Stimulated activated CD8-positive, alpha-beta memory T cell treated with anti-CD3 and anti-CD28 coated beads, Interleukin-15, amount 100 ng/mL, for 1 hour (primary cell): Measurements from ENCODE around the gene ZNF284.
"Not testable (repeated sequence)": the region's sequence is repeated elsewhere in the genome, so short reads cannot be mapped to it uniquely, and the experiment has no call there.

Source experiments
- DNase-seq: peaks from one replicate; pipeline ENCODE4 v3.0.0-alpha.2; 2020; ENCODE audit warnings: low read depth

The ZNF284 gene

DNA sequence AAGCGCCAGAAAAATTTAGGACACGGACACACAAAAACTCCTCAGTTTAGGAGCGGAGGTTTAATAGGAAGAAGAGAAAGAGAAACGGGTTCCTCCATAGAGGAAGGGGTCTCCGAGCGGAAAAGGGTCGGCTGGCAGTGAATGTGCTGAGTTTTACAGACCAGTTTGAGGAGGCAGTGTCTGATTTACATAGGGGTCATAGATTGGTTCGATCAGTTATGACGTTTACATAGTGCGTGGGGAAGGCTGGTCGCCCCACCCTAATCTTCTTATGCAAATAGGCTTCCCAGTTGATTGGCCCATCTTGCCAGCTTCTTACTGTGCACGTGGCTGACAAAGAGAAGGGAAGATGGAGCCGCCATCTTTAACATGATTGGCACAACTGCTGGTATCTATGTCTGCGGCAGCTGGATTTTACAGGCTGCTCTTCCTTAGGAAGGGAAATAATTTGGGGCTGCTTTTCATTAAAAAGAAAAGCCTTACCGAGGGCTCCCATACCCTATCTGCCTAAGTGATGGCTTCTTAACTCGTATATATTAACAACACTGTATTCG lies 40.0 kb downstream of the ZNF284 start:
- no peak for DNase-seq

GRCh38 chr19:44112802-44113137 lies 40.8 kb downstream of the ZNF284 start:
- no peak for DNase-seq

DNA sequence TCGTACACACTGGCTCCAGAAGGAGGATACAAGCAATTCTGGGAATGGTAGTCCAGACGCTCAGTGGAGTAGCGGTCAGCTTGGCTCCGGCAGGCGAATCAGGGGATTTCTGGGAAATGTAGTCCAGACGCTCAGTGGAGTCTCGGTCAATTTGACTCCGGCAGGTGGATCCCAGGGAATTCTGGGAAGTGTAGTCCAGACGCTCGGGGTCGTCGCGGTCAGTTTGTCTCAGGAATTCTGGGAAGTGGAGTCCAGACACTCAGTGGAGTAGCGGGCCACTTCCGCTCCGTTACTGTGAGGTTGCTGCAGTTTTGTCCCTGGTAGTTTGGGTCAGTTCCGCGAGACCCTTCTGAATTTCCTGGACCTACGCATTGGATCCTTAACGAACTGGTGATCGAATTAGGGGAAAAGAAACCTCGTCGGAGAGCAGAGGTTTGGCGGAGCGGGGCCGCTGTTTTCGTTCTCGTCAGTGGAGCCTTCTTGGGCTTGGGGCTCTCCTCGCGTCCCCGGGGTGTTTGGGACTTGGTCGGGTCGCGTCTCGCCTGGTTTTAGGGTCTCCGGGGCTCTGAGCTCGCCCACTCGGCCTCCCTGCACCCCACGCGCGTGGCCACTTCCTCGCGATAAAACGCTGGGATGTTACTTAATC lies 41.3 kb downstream of the ZNF284 start, which contains the start of gene ZNF225:
Gene ZNF225, plus strand, starts transcription at position 262 of the 646 bp plus-strand sequence. CDS start 2,429 bp downstream, outside the sequence.
- peak; percentile 64 for DNase-seq

DNA sequence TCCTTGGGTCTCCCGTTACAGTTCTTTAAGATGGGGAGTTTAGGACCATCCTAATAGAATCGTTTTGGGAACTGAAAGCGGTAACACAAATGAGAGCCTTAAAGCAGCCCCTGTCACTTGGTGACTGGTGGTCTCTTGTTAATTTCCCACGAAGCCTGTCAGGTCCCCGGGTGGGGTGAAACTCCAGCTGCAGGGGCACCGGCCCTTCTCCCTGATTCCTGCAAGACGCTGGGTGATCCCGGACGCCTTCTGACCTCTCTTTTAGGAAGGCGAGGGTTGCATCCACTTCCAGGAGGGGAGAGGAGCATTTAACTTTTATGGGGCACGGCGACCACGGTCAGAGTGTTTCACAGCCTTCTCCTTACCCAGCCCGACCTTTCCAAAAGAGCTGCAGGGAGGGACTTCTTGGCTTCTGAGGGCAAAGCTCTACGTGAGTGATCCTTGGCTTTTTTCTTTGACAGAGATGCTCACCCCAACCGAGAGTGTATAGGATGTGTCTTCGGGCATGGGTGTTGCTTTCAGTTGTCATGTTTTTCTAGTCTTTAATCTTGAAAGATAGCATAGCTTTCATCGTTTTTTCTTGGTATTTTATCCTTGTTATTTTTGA lies 41.9 kb downstream of the ZNF284 start:
- DNase-seq, result no peak

GRCh38 chr19:44121162-44121561 lies 49.2 kb downstream of the ZNF284 start:
- not testable (repeated sequence) for DNase-seq

- DNase-seq, result no peak
Measured at GRCh38 chr19:44131955-44132354, 60.0 kb downstream of the ZNF284 start.
